Prostate gland (tissue), 2 donors: ENCODE data around the gene WDFY3.

Experiments
- POLR2AphosphoS5 ChIP-seq: sonication (generic); formaldehyde crosslinking; IDR thresholded peaks from one replicate; pipeline ENCODE4 v1.6.1; 2017; ENCODE audit warnings: antibody characterized with exemption
- TF ChIP-seq, protein P1 (sequence below), 4 experiments: fragments of 200-600 bp in 2 of 4; fragments of 450-650 bp in 2 of 4; sonication (generic) in 2 of 4; IDR thresholded peaks; 1 replicate in 3 of 4; 2 replicates in 1 of 4; pipeline ENCODE4 v1.5.1; 2016 to 2019; ENCODE audit warnings: antibody characterized with exemption in 4 of 4, mild to moderate bottlenecking in 2 of 4, moderate library complexity in 2 of 4

DNA sequence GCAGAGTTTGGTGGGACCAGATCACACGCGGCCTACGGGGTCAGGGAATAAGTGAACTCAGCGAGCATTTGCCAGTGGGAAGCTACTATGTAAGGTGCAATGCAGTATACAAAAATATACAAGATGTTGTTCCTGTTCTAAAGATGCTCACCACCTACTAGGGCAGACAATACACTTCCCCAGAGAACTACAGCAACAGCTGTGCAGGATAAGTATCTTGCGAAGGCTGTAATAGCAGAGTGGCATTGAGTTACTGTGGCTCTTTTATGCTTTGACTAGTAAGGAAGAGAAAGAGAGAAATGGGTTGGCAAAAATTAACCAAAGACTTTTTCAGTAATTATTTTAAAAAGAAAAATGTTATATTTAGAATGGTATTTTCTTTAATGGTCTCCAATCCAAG, 322.4 kb downstream of the WDFY3 start:
- TF ChIP-seq, protein P1, sequence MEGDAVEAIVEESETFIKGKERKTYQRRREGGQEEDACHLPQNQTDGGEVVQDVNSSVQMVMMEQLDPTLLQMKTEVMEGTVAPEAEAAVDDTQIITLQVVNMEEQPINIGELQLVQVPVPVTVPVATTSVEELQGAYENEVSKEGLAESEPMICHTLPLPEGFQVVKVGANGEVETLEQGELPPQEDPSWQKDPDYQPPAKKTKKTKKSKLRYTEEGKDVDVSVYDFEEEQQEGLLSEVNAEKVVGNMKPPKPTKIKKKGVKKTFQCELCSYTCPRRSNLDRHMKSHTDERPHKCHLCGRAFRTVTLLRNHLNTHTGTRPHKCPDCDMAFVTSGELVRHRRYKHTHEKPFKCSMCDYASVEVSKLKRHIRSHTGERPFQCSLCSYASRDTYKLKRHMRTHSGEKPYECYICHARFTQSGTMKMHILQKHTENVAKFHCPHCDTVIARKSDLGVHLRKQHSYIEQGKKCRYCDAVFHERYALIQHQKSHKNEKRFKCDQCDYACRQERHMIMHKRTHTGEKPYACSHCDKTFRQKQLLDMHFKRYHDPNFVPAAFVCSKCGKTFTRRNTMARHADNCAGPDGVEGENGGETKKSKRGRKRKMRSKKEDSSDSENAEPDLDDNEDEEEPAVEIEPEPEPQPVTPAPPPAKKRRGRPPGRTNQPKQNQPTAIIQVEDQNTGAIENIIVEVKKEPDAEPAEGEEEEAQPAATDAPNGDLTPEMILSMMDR (IDR thresholded peaks at IDR 0.05): no peak
- TF ChIP-seq POLR2AphosphoS5: no peak
